ENCODE data around the gene PHF21A.

PHF21A gene

GRCh38 chr11:45930951-45931570 is 190.2 kb downstream of the PHF21A start:
- no peak for DNase-seq

GRCh38 chr11:45930031-45930794 is 191.0 kb downstream of the PHF21A start:
- no peak for DNase-seq

GRCh38 chr11:45929486-45930030 is 191.7 kb downstream of the PHF21A start:
- no peak for DNase-seq

- no peak for DNase-seq
Measured at GRCh38 chr11:45928535-45929215, 192.6 kb downstream of the PHF21A start.

- DNase-seq: no peak
Measured at GRCh38 chr11:45927684-45928413, 193.4 kb downstream of the PHF21A start.

- no peak for DNase-seq
Measured at GRCh38 chr11:45927332-45927683, 193.9 kb downstream of the PHF21A start.

GRCh38 chr11:45926536-45927331 is 194.5 kb downstream of the PHF21A start:
- DNase-seq: no peak

GRCh38 chr11:45926001-45926401 is 195.3 kb downstream of the PHF21A start:
- DNase-seq: no peak

- no peak for DNase-seq
Measured at GRCh38 chr11:45925550-45925949, 195.7 kb downstream of the PHF21A start.

- DNase-seq: no peak
Measured at GRCh38 chr11:45924927-45925326, 196.3 kb downstream of the PHF21A start.

GRCh38 chr11:45924036-45924915 is 197.0 kb downstream of the PHF21A start:
- DNase-seq: no peak

GRCh38 chr11:45922425-45923082 is 198.7 kb downstream of the PHF21A start, which contains the start of gene LARGE2:
TSS of gene LARGE2 (plus strand) at chr11:45922656. CDS start at chr11:45922883, 227 bp downstream.
- DNase-seq: no peak

GRCh38 chr11:45921561-45922424 is 199.5 kb downstream of the PHF21A start:
- no peak for DNase-seq

GRCh38 chr11:45920531-45921477 is 200.4 kb downstream of the PHF21A start:
- no peak for DNase-seq

- no peak for DNase-seq
Measured at GRCh38 chr11:45919806-45920530, 201.3 kb downstream of the PHF21A start.

GRCh38 chr11:45918962-45919675 is 202.1 kb downstream of the PHF21A start:
- DNase-seq: no peak

Data from GF-D8 (cell line).